Measurements from ENCODE around the gene TMEM140.
"Not testable (repeated sequence)": the region's sequence is repeated elsewhere in the genome, so short reads cannot be mapped to it uniquely, and the experiment has no call there.

Gene TMEM140

GRCh38 chr7:135195968-135196629 lies 48.2 kb downstream of the TMEM140 start:
- peak in 1 of 2 experiments; percentile 10 for DNase-seq

- DNase-seq, result no peak
Observed at GRCh38 chr7:135197343-135197742, 49.5 kb downstream of the TMEM140 start.

GRCh38 chr7:135197906-135198655 lies 50.2 kb downstream of the TMEM140 start:
- no peak for DNase-seq

GRCh38 chr7:135199439-135199838 lies 51.6 kb downstream of the TMEM140 start:
- no peak for DNase-seq

GRCh38 chr7:135200821-135201331 lies 53.0 kb downstream of the TMEM140 start:
- DNase-seq, result peak in 1 of 2 experiments; percentile 56

- DNase-seq, result no peak
Observed at GRCh38 chr7:135201350-135201749, 53.5 kb downstream of the TMEM140 start.

- DNase-seq, result no peak
Observed at GRCh38 chr7:135204341-135204749, 56.5 kb downstream of the TMEM140 start.

GRCh38 chr7:135204876-135205275 lies 57.0 kb downstream of the TMEM140 start:
- no peak for DNase-seq

GRCh38 chr7:135205850-135206249 lies 58.0 kb downstream of the TMEM140 start:
- no peak for DNase-seq

- DNase-seq, result no peak
Observed at GRCh38 chr7:135206941-135207391, 59.1 kb downstream of the TMEM140 start.

GRCh38 chr7:135207406-135208101 lies 59.7 kb downstream of the TMEM140 start:
- no peak for DNase-seq

GRCh38 chr7:135208102-135208793 lies 60.4 kb downstream of the TMEM140 start:
- DNase-seq, result no peak

- no peak for DNase-seq
Observed at GRCh38 chr7:135209225-135209834, 61.5 kb downstream of the TMEM140 start.

GRCh38 chr7:135210888-135211178 lies 63.0 kb downstream of the TMEM140 start:
- DNase-seq, result peak in 1 of 2 experiments; percentile 48

GRCh38 chr7:135211179-135211945 lies 63.5 kb downstream of the TMEM140 start, which contains the start of gene WDR91:
TSS of gene WDR91 (minus strand) at chr7:135211526. CDS start at chr7:135211502, 24 bp downstream.
- peak; percentile 94 to 96 for DNase-seq

- not testable (repeated sequence) for DNase-seq
Observed at GRCh38 chr7:135211946-135212685, 64.2 kb downstream of the TMEM140 start.

GRCh38 chr7:135213831-135214230 lies 66.0 kb downstream of the TMEM140 start:
- DNase-seq, result no peak

GRCh38 chr7:135215180-135215579 lies 67.3 kb downstream of the TMEM140 start:
- DNase-seq, result no peak

GRCh38 chr7:135215698-135216097 lies 67.8 kb downstream of the TMEM140 start:
- DNase-seq, result no peak

Measured in NCI-H2081 (cell line).